LNCAP (cell line): ENCODE data around the gene NFIB.

Experiments used
- TF ChIP-seq, protein P1 (sequence below): fragments of 450-650 bp; IDR thresholded peaks from 2 replicates; pipeline ENCODE4 v1.5.1; 2017; ENCODE audit warnings: mild to moderate bottlenecking

NFIB gene

DNA sequence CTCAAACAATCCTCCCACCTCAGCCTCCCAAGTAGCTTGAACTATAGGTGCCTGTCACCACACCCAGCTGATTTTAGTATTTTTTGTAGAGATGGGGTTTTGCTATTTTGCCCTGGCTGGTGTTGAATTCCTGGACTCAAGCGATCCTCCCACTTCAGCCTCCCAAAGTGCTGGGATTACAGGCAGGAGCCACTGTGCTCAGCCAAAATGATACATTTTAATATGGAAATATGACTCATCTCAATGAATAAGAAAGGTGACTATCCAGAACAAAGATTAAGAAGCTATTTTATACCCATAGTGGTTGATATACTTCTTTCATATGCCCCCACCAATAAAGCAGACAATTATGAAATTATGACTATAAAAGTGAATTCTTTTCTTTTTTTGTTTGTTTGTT, 166.2 kb downstream of the NFIB start:
- TF ChIP-seq, protein P1, sequence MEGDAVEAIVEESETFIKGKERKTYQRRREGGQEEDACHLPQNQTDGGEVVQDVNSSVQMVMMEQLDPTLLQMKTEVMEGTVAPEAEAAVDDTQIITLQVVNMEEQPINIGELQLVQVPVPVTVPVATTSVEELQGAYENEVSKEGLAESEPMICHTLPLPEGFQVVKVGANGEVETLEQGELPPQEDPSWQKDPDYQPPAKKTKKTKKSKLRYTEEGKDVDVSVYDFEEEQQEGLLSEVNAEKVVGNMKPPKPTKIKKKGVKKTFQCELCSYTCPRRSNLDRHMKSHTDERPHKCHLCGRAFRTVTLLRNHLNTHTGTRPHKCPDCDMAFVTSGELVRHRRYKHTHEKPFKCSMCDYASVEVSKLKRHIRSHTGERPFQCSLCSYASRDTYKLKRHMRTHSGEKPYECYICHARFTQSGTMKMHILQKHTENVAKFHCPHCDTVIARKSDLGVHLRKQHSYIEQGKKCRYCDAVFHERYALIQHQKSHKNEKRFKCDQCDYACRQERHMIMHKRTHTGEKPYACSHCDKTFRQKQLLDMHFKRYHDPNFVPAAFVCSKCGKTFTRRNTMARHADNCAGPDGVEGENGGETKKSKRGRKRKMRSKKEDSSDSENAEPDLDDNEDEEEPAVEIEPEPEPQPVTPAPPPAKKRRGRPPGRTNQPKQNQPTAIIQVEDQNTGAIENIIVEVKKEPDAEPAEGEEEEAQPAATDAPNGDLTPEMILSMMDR: no peak

DNA sequence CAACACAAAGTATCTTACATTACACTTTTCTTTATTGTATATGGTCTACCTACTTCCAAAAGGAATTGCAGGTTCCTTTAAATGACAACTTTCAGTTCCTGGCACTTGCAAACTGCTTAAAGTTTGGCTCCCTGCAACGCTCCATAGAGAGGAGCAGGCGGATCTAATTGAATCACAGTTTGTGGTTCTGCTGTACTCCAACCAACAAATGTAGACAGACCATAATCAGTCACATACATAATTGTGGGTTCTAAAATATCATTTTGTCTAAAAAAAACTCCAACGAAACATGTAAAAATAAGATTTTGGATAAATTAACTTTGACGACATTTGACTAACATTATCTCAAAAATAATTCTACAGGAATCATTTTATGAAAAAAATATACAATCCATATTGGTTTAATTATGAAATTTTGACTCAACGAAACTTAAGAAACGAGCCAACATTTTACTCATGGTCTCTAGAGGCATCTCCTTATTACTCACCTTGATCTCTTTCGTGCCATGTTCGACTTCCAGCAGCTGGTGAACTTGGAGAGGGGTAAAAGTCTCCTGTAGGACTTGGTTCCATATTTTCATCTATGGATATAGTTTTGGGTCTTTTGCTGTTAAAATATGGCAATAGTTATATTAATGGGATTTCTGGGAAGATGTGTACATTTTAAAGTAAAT, 167.6 kb downstream of the NFIB start:
- TF ChIP-seq, protein P1: no peak

DNA sequence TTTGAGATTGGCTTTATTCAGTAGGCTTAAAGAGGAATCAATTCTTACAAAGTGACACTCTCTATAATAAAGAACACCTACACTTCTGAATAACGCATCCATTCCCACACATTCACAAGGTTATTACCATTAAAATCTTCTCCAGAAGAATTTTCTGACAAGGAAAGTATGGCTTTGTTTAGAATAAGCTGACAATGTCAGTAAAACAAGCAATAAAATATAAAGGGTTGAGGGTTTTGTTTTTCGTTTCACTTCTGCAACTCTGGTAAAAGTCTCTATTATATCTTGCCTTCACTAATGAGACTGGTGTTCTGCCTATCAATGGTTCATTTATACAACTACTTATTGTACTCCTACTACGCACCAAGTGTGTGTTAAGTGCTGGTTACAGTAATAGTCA, 169.7 kb downstream of the NFIB start:
- TF ChIP-seq, protein P1: no peak

DNA sequence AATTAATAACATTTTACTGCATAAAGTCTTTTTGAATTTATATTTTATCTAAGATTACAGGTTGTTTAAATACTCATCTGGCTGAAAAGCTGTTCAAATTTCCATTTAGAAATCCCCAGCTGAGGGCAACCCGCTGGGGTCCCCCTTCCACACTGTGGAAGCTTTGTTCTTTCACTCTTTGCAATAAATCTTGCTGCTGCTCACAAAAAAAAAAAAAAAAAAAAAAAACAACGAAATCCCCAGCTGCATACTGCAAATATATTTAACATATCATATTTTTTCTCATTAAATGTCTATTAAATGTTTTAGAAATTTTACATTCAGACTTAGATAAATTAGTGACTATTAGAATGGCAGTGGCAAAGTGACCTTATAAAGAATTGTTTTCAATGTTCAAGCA, 172.2 kb downstream of the NFIB start:
- TF ChIP-seq, protein P1: no peak

DNA sequence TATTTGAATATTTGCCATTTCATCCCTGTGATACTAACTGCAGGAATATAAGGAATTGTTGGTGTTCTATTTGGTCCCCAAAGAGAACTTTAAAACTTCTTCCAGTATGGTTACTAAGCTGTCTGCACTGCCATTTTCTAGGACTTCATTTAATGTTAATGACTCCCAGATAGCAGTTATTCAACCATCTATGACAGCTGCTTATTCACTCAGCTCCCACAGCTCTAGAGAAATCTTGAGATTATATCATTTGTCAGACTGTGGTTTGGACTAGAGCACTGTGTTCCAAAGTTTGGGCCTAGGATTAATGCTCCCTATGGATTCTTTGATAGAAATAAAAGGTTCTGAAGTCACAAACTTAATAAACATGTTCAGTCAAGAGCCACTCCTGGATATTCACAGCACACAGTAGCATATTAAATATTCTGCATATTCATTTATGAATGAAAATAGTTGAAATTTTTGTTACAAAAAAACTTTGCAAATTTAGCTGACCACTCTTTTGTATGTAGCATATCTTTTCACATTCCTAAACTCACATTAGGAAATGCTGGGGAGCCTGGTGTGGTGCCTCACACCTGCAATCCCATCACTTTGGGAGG, 173.7 kb downstream of the NFIB start:
- TF ChIP-seq, protein P1: no peak

DNA sequence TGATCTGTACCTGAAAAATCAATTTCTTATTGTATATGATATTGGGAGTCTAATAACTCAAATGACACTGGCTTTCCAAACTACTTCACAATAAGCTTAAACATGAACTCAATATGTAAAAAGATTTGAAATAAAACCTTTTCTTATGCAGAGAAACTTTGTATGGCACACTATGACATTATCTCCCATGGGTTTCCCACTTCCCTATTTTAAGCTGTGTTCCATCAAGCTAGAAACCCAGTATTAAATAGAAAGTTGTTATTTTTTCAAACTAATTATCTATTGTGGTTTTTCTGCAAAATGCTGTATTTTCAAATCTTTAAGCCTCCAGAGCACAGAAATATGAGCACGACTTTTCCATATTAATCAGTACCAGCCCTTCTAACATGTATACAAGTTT, 174.7 kb downstream of the NFIB start:
- TF ChIP-seq, protein P1: no peak

DNA sequence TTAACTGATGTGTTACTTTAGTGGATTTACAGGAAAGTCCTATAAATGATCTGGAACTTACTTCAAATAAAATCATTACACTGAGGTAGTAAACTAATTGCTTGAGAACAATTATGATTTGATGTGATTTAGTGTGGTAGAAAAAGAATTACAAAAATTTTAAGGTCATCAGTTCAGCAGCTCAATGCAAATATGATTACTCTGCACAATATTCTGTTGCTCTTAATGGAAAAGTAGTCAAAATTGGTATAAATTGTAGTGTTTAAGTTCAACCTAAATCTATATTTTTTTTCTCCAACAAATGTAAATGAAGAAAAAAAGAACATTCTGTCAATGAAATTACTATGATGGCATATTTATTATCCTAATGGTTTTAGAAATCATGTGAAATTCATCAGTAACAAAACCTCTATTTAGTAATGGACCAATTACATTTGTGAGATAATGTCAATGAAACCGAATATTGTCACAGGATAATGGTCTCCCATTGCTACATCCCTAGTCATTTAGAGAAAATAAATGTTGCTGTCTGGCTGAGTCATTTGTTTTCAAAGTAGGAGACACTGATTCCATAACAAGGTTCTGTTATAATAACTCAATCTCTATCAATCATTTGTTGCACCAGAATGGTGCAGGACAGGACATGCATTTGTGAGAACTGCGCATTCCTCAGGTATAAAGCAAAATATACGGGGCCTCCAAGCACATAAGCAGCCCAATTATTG, 177.1 kb downstream of the NFIB start:
- TF ChIP-seq, protein P1: no peak
